IMR-90 (cell line): ENCODE results near the gene MIER2. TPM values are rescaled to one million over a fixed set of nuclear protein-coding genes. Genes with fewer than 3 reads are reported as not detected.

Source experiments
- ATAC-seq: fragments of 200-7000 bp; cut with Tn5 transposase; 2 replicates; pipeline ENCODE4 v1.9.1; 2020; ENCODE audit warnings: low read depth, mild to moderate bottlenecking, moderate library complexity
- BruUV-seq: library from RNA; stranded (reverse); fragments of 400-500 nt; replicated peaks from 2 replicates; lab custom pipeline; 2021; lab: Mats Ljungman, UMichigan
- CTCF ChIA-PET: fragments of 300-600 bp; formaldehyde crosslinking; extraction: SDS; loops from one replicate; lab custom pipeline; 2021; ENCODE audit warnings: antibody characterized with exemption; lab: Yijun Ruan, JAX
- POLR2A ChIA-PET: fragments of 300-600 bp; sonication (Branson Sonifier 250); formaldehyde crosslinking; loops from one replicate; lab custom pipeline; 2022; ENCODE audit warnings: antibody characterized with exemption; ENCODE audit not compliant: unreplicated experiment; lab: Charles Lee
- DNase-seq: peaks from one replicate; pipeline ENCODE4 v3.0.0; 2013
- H2AFZ ChIP-seq: replicated peaks from 2 replicates; pipeline ENCODE3; 2013; ENCODE audit warnings: low read length, mild to moderate bottlenecking; ENCODE audit not compliant: poor library complexity
- H2AK5ac ChIP-seq: 2 replicates; pipeline ENCODE4 v1.6.1; 2013; ENCODE audit warnings: low read depth, low read length, inconsistent platforms
- H2AK9ac ChIP-seq: replicated peaks from 2 replicates; pipeline ENCODE3; 2013; ENCODE audit warnings: mild to moderate bottlenecking, low read depth, low read length, moderate library complexity; ENCODE audit not compliant: poor library complexity
- H2BK120ac ChIP-seq: 2 replicates; pipeline ENCODE4 v1.6.1; 2013; ENCODE audit warnings: low read depth, low read length, inconsistent platforms
- H2BK15ac ChIP-seq: 3 replicates; pipeline ENCODE4 v1.6.1; 2013; ENCODE audit warnings: low read depth, low read length, inconsistent platforms
- H2BK20ac ChIP-seq: 2 replicates; pipeline ENCODE4 v1.6.1; 2013; ENCODE audit warnings: low read depth, mild to moderate bottlenecking, inconsistent platforms, low read length, moderate library complexity
- H2BK5ac ChIP-seq: 2 replicates; pipeline ENCODE4 v1.6.1; 2013; ENCODE audit warnings: mild to moderate bottlenecking, low read depth, low read length, inconsistent platforms; ENCODE audit not compliant: poor library complexity, severe bottlenecking
- H3K14ac ChIP-seq: replicated peaks from 2 replicates; pipeline ENCODE4 v1.6.1; 2013; ENCODE audit warnings: low read depth, low read length, inconsistent platforms
- H3K18ac ChIP-seq: 2 replicates; pipeline ENCODE4 v1.6.1; 2013; ENCODE audit warnings: low read depth, low read length, control low read depth
- H3K23ac ChIP-seq: 2 replicates; pipeline ENCODE4 v1.6.1; 2013; ENCODE audit warnings: low read depth, low read length, inconsistent platforms
- H3K27ac ChIP-seq: 2 replicates; pipeline ENCODE4 v1.5.1; 2013; ENCODE audit warnings: mild to moderate bottlenecking, control low read depth, low read length; ENCODE audit not compliant: insufficient read depth
- H3K27me3 ChIP-seq: 2 replicates; pipeline ENCODE4 v1.6.1; 2013; ENCODE audit warnings: low read length; ENCODE audit not compliant: control insufficient read depth, insufficient read depth
- H3K36me3 ChIP-seq: 2 replicates; pipeline ENCODE4 v1.6.1; 2013; ENCODE audit warnings: low read length, mixed read lengths; ENCODE audit not compliant: control insufficient read depth, insufficient read depth
- H3K4ac ChIP-seq: 2 replicates; pipeline ENCODE4 v1.6.1; 2013; ENCODE audit warnings: low read depth, low read length, inconsistent platforms
- H3K4me1 ChIP-seq: 2 replicates; pipeline ENCODE4 v1.6.1; 2013; ENCODE audit warnings: low read length, mixed read lengths; ENCODE audit not compliant: control insufficient read depth, insufficient read depth
- H3K4me2 ChIP-seq: 2 replicates; pipeline ENCODE4 v1.6.1; 2013; ENCODE audit warnings: low read depth, mild to moderate bottlenecking, control low read depth, low read length, moderate library complexity
- H3K4me3 ChIP-seq: 2 replicates; pipeline ENCODE4 v1.5.1; 2013; ENCODE audit warnings: low read depth, mild to moderate bottlenecking, control low read depth, low read length, moderate library complexity; ENCODE audit not compliant: insufficient read depth
- H3K56ac ChIP-seq: 2 replicates; pipeline ENCODE4 v1.6.1; 2013; ENCODE audit warnings: low read length, inconsistent platforms; ENCODE audit not compliant: insufficient read depth; ENCODE audit errors: extremely low read depth
- H3K79me1 ChIP-seq, 2 experiments: 2 replicates each; pipeline ENCODE4 v1.6.1; 2013; ENCODE audit warnings: low read length in 2 of 2, inconsistent platforms in 1 of 2, low read depth in 1 of 2
- H3K9ac ChIP-seq: 2 replicates; pipeline ENCODE4 v1.6.1; 2013; ENCODE audit warnings: low read depth, low read length, control low read depth
- H3K9me1 ChIP-seq: 2 replicates; pipeline ENCODE4 v1.6.1; 2013; ENCODE audit warnings: low read length, inconsistent platforms; ENCODE audit not compliant: insufficient read depth
- H3K9me3 ChIP-seq: 2 replicates; pipeline ENCODE4 v1.6.1; 2013; ENCODE audit warnings: low read length; ENCODE audit not compliant: control insufficient read depth, insufficient read depth
- H4K20me1 ChIP-seq: 2 replicates; pipeline ENCODE4 v1.6.1; 2013; ENCODE audit warnings: low read length, inconsistent platforms; ENCODE audit not compliant: insufficient read depth
- H4K5ac ChIP-seq: 2 replicates; pipeline ENCODE4 v1.6.1; 2013; ENCODE audit warnings: mild to moderate bottlenecking, low read depth, low read length, control low read depth
- H4K8ac ChIP-seq, 2 experiments: 2 replicates each; pipeline ENCODE4 v1.6.1; 2013; ENCODE audit warnings: low read depth in 2 of 2, low read length in 2 of 2, control low read depth in 1 of 2, inconsistent platforms in 1 of 2
- H4K91ac ChIP-seq: 2 replicates; pipeline ENCODE4 v1.6.1; 2013; ENCODE audit warnings: low read depth, low read length, inconsistent platforms; ENCODE audit not compliant: insufficient read depth
- CTCF ChIP-seq: conservative IDR thresholded peaks from 2 replicates; pipeline ENCODE4 v1.5.1; 2012; ENCODE audit warnings: mild to moderate bottlenecking, low read depth, low read length, improper control_type of control experiment
- MXI1 ChIP-seq: IDR thresholded peaks from 2 replicates; pipeline ENCODE4 v1.6.1; 2012; ENCODE audit warnings: low read depth, mild to moderate bottlenecking, low read length, moderate library complexity, borderline replicate concordance
- RCOR1 ChIP-seq: IDR thresholded peaks from 2 replicates; pipeline ENCODE4 v1.6.1; 2012; ENCODE audit warnings: mild to moderate bottlenecking, low read length, improper control_type of control experiment; ENCODE audit not compliant: insufficient replicate concordance
- WGBS, 2 experiments: methylation state at CpG; one replicate each; pipeline versions ENCODE4 v1.1.5 to v1.1.7; 2013; ENCODE audit warnings: missing lambda C conversion rate in 2 of 2; ENCODE audit not compliant: insufficient read length in 1 of 2; ENCODE audit errors: extremely low coverage in 2 of 2; 5-methylcytosine and 5-hydroxymethylcytosine counted together
- dilution Hi-C: fragments of 300-500 bp; cut with HindIII; formaldehyde crosslinking; loops from one replicate; pipeline ENCODE4 v1.14.3; 2018; ENCODE audit warnings: low sequenced_read_pairs; ENCODE audit not compliant: unreplicated experiment
- in situ Hi-C: fragments of 300-500 bp; cut with MboI; formaldehyde crosslinking; loops from 3 replicates; pipeline ENCODE4 v1.14.3; 2019; ENCODE audit warnings: low sequenced_read_pairs, inconsistent platforms, mixed read lengths
- intact Hi-C: fragments of 100-400 bp; cut with micrococcal nuclease; formaldehyde crosslinking; loops from 2 replicates; pipeline ENCODE4 v1.10.0; 2022
- polyA plus RNA-seq, 3 experiments: library from polyadenylated mRNA; depleted of rRNA; stranded (reverse); fragments of >200 nt; gene quantifications; 2 replicates each; pipeline ENCODE4 v1.2.3, GENCODE V29; 2012; ENCODE audit warnings: low replicate concordance in 1 of 3
- total RNA-seq: library from RNA; depleted of rRNA; stranded (reverse); fragments of >200 nt; gene quantifications from 2 replicates; pipeline ENCODE4 v1.2.3, GENCODE V29; 2012

The MIER2 gene
- total and polyA plus RNA-seq, 2 of the 4 experiments (the other 2 are of a cell fraction), result 28.0 to 28.4 TPM

- H2BK15ac ChIP-seq, result no peak overlapping the region
- ATAC-seq (no peak), DNase-seq (no peak)
- BruUV-seq, result no TSS peak
- H3K79me1 ChIP-seq, result no peaks in the 10 kb centered on the region
- H3K27me3 ChIP-seq, result peaks cover 10% of the 10 kb centered on the region
- H3K4me1 ChIP-seq, result no peaks in the 10 kb centered on the region
- peak overlapping the region; percentile 43 for H2AFZ ChIP-seq
- no peak overlapping the region for H3K9ac ChIP-seq
- no peak overlapping the region for H3K27ac ChIP-seq
- H4K5ac ChIP-seq, result no peak overlapping the region
- no peak overlapping the region for H3K23ac ChIP-seq
- H3K4ac ChIP-seq, result no peak overlapping the region
- H2AK9ac ChIP-seq, result no peak overlapping the region
- H3K4me2 ChIP-seq, result no peak overlapping the region
- intact Hi-C loops, result no loop called here
- no peak overlapping the region for H3K14ac ChIP-seq
- no peaks in the 10 kb centered on the region for H4K20me1 ChIP-seq
- no peaks in the 10 kb centered on the region for H3K9me1 ChIP-seq
- 72% methylated on average over 5 of the region's 12 CpGs; no CpG with 5 or more reads in 1 of the 2 experiments for WGBS, 2 experiments
- no peak overlapping the region for H3K4me3 ChIP-seq
- CTCF ChIA-PET, result no interaction called here
- H2BK20ac ChIP-seq, result no peak overlapping the region
- H2BK5ac ChIP-seq, result no peak overlapping the region
- in situ Hi-C loops, result no loop called here
- H2BK120ac ChIP-seq, result no peak overlapping the region
- POLR2A ChIA-PET, result no interaction called here
- H4K8ac ChIP-seq, result no peak overlapping the region
- H4K91ac ChIP-seq, result no peak overlapping the region
- H3K9me3 ChIP-seq, result peaks cover 7% of the 10 kb centered on the region; the same call in 1 of the 2 replicates
- H2AK5ac ChIP-seq, result no peak overlapping the region
- TF ChIP-seq MXI1 (no peak), RCOR1 (no peak), CTCF (no peak)
- no peaks in the 10 kb centered on the region for H3K36me3 ChIP-seq
- H3K56ac ChIP-seq, result no peak overlapping the region
- no peak overlapping the region for H3K18ac ChIP-seq
- dilution Hi-C loops, result no loop called here
Observed at GRCh38 chr19:389935-390289, 45.3 kb upstream of the MIER2 start.
